Measurements from ENCODE around the gene ELN. TPM values are rescaled to one million over a fixed set of nuclear protein-coding genes. Genes with fewer than 3 reads are reported as not detected.

Gene ELN
- total RNA-seq, 4 donors from 2014 or later = 46.5 to 152 (median 108) TPM

- WGBS, 2 donors = 87 to 98% methylated on average over 7 to 14 of the region's 18 CpGs
Observed at GRCh38 chr7:74106846-74107245, 78.9 kb downstream of the ELN start.

DNA sequence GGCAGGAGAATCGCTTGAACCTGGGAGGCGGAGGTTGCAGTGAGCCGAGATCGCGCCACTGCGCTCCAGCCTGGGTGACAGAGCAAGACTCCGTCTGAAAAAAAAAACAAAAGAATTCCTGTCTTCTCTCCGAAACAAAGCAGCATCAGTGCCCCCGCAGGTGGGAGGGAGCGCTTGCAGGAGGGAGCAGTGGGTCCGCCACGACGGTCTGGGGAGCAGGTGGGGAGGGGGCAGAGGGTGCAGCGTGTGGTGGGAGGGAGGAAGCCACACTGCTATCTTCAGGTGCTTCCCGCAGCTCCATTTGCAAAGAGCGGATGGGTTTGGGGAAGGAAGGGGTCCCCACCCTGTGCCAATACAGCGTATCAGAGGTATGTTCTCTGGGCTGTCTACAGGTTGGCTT is 87.4 kb downstream of the ELN start:
- 62 to 71% methylated on average over 17 of the region's 17 CpGs for WGBS, 2 donors
- Histone ChIP-seq H3K4me1 (no peaks in the 10 kb centered on the region), H3K27me3 (no peaks in the 10 kb centered on the region), H3K36me3 (peaks cover 0 to 87% (median 0%) of the 10 kb centered on the region in 3 donors), H3K4me3 (no peak overlapping the region), H3K27ac (no peak overlapping the region), H3K9me3 (no peaks in the 10 kb centered on the region)
- TF ChIP-seq EP300 (IDR thresholded peaks at IDR 0.05) (no peak), POLR2A (IDR thresholded peaks at IDR 0.05) (no peak)
- TF ChIP-seq, protein P1, sequence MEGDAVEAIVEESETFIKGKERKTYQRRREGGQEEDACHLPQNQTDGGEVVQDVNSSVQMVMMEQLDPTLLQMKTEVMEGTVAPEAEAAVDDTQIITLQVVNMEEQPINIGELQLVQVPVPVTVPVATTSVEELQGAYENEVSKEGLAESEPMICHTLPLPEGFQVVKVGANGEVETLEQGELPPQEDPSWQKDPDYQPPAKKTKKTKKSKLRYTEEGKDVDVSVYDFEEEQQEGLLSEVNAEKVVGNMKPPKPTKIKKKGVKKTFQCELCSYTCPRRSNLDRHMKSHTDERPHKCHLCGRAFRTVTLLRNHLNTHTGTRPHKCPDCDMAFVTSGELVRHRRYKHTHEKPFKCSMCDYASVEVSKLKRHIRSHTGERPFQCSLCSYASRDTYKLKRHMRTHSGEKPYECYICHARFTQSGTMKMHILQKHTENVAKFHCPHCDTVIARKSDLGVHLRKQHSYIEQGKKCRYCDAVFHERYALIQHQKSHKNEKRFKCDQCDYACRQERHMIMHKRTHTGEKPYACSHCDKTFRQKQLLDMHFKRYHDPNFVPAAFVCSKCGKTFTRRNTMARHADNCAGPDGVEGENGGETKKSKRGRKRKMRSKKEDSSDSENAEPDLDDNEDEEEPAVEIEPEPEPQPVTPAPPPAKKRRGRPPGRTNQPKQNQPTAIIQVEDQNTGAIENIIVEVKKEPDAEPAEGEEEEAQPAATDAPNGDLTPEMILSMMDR (IDR thresholded peaks at IDR 0.05) = no peak
- no peak for DNase-seq (ENCODE audit: low spot score in 2 of 2)

More at GRCh38 chr7:74106846-74107245, 78.9 kb downstream of the ELN start:
- no peak overlapping the region for H3K27ac ChIP-seq
- H3K4me3 ChIP-seq = no peak overlapping the region
- TF ChIP-seq POLR2A (IDR thresholded peaks at IDR 0.05) (no peak), EP300 (IDR thresholded peaks at IDR 0.05) (no peak)
- TF ChIP-seq, protein P1 (IDR thresholded peaks at IDR 0.05) = no peak
- H3K9me3 ChIP-seq = no peaks in the 10 kb centered on the region
- H3K4me1 ChIP-seq = no peaks in the 10 kb centered on the region
- no peaks in the 10 kb centered on the region for H3K27me3 ChIP-seq
- DNase-seq (ENCODE audit: low spot score in 2 of 2) = no peak
- peaks cover 0 to 95% (median 8%) of the 10 kb centered on the region in 3 donors for H3K36me3 ChIP-seq

DNA sequence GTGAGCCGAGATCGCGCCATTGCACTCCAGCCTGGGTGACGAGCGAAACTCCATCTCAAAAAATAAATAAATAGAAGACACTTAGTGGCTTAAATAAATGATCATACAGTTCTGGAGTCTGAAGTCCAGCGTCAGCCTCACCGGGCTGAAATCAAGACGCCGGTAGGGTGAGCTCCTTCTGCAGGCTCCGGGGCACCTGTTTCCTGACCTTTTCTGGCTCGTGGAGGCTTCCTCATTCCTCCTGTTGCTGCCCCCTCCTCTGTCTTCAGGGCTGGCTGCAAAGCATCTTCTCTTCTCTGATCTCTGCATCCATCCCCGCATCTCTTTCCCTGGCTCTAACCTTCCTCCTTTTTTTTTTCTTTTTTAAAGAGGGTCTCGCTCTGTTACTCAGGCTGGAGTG is 88.4 kb downstream of the ELN start:
- no peak for DNase-seq (ENCODE audit: low spot score in 2 of 2)
- TF ChIP-seq EP300 (IDR thresholded peaks at IDR 0.05) = no peak
- TF ChIP-seq POLR2A (IDR thresholded peaks at IDR 0.05) = no peak
- TF ChIP-seq, protein P1 (IDR thresholded peaks at IDR 0.05) = no peak
- Histone ChIP-seq H3K4me1 (no peaks in the 10 kb centered on the region), H3K36me3 (peaks cover 0 to 87% (median 0%) of the 10 kb centered on the region in 3 donors), H3K27ac (no peak overlapping the region), H3K4me3 (no peak overlapping the region), H3K9me3 (no peaks in the 10 kb centered on the region), H3K27me3 (no peaks in the 10 kb centered on the region)
- 86 to 88% methylated on average over 13 of the region's 13 CpGs for WGBS, 2 donors

Other genes with a start within 250 kb of the ELN start
- 1 to 10 TPM in 1 of 4 donors, under 1 TPM in 2, not detected in 1; 0.42 to 2.0 (median 0.66) TPM for gene CLDN4, start 197.2 kb upstream of the ELN start, total RNA-seq
- 1 to 10 TPM in 3 of 4 donors, not detected in 1; 3.6 to 9.2 (median 9.0) TPM for gene METTL27, start 185.7 kb upstream of the ELN start, total RNA-seq
- not detected for gene TMEM270, start 167.0 kb upstream of the ELN start, total RNA-seq
- gene LIMK1, start 55.6 kb downstream of the ELN start, total RNA-seq = 10 to 100 TPM; 14.4 to 30.3 (median 17.0) TPM
- gene EIF4H, start 146.2 kb downstream of the ELN start, total RNA-seq = 100 to 1,000 TPM; 184 to 211 (median 192) TPM
- gene LAT2, start 181.8 kb downstream of the ELN start, total RNA-seq = 10 to 100 TPM in 2 of 4 donors, 1 to 10 TPM in 2; 5.1 to 15.3 (median 8.9) TPM
- 10 to 100 TPM in 3 of 4 donors, 1 to 10 TPM in 1; 8.4 to 25.1 (median 14.1) TPM for gene RFC2, start 226.2 kb downstream of the ELN start, total RNA-seq